GM19395 (cell line): ENCODE measurements around the gene GRIN3A.
A peak's percentile ranks its signal among the peaks of the same experiment; 100 is the strongest.
"Not testable (repeated sequence)": the region's sequence is repeated elsewhere in the genome, so short reads cannot be mapped to it uniquely, and the experiment has no call there.

Source experiments
- ATAC-seq: cut with Tn5 transposase; IDR thresholded peaks from one replicate; pipeline ENCODE4 v1.9.1; 2021; ENCODE audit warnings: mild to moderate bottlenecking, moderate library complexity; ENCODE audit not compliant: unreplicated experiment

The GRIN3A gene

DNA sequence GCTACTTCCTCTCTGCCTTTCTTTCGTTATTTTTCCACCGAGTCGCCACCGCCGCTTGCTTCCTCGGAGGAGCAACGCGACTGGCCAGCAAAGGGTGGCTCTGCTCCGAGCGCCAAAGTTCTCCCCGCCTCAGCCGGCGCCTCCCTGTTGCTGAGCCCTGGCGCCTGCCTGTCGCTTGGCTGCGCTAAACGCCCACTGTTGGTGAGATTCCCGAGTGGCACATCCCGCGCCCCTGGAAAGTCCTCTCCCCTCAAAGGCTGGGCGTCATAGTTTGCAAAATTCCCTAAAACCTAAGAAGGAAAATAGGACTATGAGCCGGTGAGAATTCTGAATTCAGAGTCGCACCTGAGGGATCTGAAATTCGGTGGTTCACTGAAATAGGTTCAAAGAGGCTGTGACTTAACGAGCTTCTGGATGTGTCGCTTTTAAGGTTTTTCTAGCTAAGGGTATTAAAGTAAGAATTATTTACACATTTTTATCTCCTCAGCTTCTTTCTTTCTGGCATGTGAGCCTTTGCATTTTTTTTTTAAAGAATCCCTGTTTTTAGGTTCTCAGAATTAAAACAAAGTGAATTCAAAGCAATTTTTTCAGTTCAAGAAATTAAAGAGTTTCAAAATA, at the start of gene GRIN3A:
Gene GRIN3A (minus strand): TSS at position 82 of the 618 bp plus-strand sequence. CDS start 668 bp downstream, outside the sequence.
- no peak for ATAC-seq

DNA sequence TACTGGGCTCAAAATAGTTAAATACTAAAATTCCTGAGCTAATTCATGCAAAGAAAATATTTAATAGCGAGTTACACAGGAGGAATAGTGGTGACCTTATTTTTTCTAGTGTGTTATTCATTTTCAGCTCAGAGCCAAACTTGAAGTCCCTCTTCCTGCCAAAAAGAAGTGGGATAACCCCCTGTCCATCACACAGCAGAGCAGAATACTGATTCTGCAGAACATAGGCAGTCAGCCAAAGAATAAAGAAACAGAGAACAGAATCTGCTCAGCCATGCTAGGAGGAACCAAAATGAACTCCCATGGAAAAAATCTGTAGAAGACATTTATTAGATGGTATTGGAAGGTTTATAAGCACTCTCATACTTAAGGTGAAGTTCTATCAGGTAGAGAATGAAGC, 49.4 kb upstream of the GRIN3A start:
- no peak for ATAC-seq

DNA sequence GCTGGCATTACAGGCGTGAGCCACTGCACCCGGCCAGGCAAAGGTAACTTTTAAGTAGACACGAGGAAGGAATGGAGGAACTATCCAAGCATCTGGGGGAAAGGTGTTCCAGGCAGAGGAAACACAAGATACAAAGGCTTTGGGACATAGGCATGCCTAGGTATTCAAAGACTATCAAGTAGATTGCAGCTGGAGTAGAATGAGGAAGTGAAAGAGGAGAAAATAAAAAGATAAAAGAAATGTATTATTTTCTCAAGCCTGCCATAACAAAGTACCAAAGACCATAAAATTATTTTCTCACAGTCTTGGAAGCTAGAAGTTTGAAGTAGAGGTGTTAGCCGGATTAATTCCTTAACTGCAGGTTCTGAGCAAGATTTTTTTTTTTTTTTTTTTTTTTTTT, 39.9 kb upstream of the GRIN3A start:
- ATAC-seq: no peak

DNA sequence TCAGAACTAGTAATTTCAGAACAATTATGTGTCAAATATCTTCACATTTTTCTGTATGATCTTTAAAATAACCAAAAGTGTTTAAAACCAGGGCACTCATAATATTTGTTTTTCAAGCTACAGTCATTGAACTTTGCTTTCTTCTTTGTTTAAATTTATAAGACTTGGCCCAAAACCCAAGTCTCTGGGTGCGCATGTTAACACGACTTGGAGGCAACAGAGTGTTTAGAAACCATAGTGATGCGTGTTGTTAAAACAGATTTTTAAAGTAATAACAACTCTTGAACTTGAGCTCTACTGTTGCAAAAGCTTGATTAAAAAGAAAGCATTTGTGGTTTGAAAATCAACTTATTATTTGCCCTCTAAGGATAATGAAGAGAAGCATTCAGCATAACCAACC, 26.0 kb upstream of the GRIN3A start:
- ATAC-seq: no peak

DNA sequence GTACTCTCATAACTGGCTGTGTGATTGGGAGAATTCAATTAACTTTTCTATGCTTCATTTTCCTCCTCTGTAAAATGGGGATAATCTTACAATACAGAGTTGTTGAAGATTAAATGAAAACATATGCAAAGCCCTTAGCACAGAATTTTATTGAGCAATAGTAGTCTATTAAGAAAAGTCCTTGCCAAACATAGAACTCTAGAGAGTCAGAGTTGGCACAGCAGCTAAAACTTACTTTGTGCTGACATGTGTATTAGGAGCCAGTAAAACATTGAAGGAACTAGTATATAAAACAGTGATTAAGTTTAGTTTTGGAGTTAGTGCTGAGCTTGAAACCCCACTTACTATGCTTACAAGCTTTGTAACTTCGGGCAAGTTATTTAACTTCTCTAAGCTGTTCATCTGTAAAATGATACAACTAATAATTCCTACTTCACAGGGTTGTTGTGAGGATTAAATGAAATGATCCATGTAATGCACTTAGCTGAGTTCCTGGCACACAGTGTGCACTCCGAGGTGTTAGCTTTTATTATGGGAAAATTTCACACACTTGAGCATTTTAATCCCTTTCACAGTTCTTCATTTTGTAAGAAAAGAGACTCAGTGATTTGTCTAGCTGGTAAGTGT, 20.0 kb upstream of the GRIN3A start:
- no peak for ATAC-seq

DNA sequence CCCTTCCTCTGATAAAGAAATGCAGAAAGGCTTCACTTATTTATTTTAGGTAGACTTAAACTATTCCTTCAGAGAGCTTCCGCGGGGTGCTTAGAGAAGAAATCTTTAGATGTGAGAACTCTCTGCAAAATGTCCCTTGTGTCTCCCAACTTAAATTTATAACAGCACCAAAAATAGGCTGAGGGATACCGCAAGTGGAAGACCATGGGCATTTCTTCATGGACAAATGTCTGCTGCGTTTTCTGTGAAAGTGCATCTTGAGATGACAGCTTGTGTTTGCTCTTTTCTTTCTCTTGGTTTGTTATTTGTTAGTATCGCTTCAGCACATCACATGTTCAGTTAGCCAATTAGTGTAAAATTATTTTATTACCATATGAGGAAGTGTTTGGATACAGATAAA, 15.3 kb upstream of the GRIN3A start:
- no peak for ATAC-seq

DNA sequence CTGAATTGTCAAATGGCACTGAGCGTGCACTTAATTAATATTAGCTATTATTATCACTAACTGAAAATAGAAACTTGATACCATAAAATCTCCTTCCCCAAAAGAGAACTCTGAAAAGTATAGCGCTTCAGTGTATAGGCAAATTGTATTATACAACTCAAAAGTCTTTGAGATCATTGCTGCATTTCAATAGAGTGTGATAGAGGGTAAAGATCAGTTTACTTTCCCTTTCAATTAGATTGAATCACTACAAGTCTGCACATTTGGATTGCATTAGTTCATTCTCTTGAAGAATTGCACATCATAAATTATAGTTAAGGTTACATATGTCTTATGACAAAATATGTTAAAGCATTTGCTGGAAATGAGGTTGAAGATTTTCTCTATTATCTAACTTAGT, 13.4 kb upstream of the GRIN3A start:
- no peak for ATAC-seq

DNA sequence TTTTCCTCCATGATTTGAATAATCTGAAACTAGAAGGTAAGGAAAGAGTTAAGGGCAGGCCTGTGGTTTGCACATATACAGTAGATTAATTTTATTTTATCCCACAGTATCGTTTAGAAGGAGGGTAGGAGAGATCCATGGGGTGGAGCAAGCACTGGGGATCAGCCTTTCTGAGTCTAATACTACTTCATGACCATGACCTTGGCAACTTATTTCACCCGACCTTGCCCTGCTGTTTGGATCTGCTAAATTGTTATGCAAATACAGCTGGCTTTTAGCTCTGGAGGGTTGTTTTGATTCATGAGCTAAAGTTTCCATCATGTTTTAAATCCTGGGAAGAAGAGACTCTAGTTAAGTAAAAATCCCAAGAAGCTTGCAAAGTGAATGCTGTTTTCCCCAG, 864 bp upstream of the GRIN3A start:
- ATAC-seq: no peak

DNA sequence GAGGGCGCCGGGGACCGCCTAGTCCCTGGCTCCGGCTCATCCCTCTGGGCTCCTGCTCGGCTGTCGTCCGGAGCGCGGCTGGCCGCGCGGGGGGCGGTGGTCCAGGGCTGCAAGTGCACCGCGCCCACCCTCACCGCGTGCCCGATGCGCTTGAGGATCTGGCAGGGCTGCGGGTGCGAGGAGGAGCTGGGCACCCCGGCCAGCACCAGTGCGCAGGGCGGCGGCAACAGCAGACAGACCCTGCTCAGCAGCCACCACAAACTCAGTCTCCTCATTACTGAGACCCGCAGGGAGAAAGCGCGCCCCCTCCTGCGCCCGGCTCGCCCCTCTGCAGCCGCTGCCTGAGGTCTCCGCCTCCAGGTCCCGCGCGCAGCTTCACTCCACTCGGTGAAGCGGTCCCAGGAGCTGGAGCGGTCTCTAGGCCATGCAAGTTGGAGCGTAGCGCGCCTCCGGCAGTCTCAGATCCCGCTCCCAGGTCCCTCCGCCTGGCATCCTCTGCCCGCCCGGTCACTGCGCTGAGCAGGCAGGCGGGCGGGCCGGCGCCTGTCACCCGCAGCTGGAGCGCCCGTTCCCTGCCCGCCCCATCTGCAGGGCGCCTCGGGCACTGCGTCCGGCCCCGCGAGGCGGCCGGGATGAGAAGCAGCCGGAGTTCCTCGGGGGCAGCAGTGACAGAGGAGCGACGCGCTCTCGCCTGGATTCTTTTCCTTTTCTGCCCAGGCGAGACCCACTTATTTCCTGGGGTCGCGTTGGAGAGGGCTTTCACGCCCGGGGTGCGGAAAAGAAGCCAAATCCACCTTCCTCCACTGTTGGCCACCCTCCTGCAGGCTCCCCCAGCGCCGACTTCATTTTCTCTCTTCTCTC, 512 bp downstream of the GRIN3A start:
- ATAC-seq: no peak

DNA sequence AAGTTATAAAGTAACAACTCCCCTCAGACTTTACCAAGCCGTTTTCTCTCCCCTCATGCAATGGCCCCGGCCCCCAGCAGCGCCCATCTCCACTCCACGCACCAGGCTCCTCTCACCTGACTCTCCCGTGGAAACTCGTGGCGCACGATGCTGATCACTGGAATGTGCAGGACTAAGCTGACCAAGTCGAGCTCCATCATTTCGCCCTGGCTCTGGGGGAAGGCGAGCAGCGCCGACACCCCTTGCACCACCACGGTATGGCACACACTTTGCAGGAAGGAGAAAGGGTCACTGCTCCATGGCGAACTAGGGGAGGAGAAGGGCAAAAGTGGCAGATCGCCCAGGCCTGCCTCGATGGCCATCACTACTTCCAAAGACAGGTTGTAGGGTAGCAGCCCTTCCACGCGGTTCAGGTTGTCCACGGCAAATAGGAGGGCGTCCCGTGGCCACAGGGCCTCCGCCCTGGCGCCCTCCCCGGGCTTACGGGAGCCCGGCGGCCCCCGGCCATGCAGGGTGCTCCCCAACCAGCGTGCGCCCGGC, 1.2 kb downstream of the GRIN3A start:
- ATAC-seq: no peak

DNA sequence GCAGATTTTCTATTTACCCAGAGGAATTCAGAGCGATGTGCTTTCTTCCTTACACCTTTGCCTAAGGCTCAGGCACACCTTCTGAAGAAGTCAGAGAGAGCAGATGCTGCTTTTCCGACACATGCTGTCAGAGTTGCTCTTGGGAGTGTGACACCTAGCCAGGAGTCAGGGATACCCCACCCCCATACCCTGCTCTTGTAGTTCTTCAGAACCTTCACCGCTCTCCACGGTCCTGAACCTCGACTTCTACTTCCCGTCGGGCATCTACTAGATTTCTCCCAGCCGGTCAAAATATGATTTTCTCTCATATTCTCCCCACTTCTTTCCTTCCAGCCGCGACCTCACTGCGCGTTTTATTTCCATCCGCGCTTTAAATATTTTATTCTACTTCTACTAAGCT, 1.7 kb downstream of the GRIN3A start:
- no peak for ATAC-seq

DNA sequence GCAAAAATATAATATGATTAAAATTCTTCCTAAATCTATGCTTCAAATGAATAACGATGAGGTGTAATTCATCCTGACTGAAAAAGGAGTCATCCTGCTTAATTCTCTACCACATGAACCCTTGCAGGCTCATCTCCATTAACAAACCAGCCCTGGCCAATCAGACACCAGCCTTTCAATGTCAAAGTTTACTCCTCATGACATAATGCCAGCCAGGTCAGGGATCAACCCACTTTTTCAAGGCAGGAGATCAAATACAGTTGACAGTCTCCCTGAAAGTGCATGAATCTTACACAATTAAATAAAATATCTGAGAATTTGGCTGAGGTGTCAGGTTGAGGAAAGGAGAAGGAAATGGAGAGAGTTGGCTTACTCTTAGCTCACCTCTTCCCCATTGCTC, 7.0 kb downstream of the GRIN3A start:
- ATAC-seq: no peak

DNA sequence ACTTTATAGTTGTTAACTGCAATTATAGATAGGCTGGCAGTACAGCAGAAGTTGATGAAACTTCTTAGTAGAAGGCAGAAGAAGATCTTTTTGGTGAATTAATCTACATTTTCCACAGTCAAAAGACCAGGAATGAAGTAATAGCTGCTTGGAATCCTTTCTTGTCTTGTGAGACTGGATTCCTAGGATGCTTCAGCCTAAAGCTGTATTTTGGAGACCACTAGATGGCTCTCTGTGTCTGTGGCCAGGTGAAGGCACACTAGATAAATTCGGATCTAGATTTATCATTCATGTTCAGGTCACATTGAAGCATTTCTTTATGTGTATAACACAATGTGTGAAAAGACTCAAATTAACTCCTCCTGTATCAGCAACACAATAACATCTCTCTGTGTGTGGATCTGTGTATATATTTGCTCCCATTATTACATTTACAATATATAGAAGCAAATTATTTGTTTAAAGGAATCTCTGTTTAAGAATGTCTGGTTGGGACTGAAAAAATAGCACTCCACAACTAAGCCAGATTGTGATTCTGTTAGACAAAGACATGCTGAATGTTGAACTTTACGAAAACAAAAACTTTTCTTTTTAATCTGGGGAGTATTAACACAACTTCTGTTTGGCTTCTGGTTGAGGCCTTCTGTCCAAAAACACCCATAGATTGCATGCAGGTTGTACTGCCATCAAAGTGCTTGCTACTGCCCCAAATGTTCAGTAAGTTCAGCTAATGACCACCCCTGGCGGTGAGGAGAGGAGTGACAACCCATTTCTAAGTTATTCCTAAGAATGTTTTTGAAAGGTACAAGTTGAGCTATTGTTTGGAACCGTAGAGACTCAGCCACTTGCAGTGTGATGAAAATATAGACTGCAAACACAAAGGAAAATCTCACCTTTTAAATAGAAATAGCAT, 10.6 kb downstream of the GRIN3A start:
- peak; percentile 96 for ATAC-seq

DNA sequence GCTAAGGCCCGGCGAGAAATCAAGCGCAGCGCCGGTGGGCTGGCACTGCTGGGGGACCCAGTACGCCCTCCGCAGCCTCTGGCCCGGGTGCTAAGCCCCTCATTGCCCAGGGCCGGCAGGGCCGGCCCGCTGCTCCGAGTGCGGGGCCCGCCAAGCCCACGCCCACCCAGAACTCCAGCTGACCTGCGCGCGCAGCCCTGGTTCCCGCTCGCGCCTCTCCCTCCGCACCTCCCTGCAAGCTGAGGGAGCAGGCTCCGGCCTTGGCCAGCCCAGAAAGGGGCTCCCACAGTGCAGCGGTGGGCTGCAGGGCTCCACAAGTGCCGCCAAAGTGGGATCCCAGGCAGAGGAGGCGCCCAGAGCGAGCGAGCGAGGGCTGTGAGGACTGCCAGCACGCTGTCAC, 14.2 kb downstream of the GRIN3A start:
- ATAC-seq: not testable (repeated sequence)

DNA sequence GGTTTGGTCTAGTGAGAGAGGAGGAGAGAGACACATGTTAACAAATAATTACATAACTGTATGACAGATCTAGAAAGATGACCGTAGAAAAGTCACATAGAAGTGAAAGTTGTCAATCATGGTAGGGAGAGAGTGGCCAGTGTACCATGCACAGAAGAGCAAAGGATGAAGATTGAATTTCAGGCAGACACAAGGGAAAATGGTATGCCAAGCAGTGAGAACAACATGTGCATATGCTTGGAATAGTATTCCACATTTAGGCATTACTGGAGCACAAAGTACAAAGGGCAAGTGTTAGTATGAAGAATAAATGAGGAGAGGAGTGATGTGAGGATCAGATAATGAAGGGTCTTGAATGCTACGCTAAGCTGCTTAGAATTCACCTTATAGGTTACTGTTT, 20.3 kb downstream of the GRIN3A start:
- no peak for ATAC-seq

DNA sequence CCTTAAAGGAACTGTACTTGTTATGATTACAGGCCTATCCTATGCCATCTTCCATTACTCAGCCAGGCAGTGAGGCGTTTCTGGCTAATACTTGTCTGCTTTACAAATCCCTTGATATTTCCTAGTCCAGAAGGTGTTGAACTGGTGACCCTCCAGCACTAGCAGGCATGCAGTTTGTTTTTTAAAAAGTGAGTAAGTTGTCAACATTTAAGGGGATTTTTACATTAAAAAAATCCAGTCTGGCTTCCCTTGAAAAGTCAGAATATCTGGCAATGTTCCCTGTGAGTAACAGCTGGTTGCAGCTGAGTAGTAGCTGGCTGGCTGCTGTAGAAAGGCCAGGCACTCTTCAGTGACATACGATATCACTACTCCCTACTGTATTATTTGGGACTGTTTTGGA, 21.8 kb downstream of the GRIN3A start:
- no peak for ATAC-seq

DNA sequence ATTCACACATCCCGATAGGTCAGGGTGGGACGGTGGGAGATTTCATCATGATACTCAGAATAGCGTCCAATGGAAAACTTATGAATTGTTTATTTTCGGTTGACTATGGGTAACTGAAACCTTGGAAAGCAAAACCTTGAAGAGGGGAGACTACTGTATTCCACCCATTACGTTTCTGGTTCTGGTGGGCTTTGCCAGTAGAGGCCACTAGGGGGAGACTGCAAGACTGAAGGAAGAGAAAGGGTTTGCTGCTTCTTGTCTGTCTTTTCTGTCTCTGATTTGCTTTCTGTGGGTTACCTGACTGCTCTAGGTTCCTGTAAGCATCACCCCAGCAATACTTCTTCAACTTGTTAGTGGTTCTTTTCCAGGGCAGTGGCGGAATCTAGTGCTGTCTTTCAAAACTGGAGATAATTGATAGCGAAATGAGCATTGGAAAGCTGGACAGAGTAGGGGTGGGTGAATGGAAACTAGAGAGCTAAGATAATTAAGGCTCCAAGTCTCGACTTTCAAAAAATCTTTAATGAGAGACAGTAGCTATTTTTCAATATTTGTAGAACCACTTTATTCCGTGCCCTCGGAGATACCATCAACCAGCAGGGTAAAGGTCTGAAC, 27.0 kb downstream of the GRIN3A start:
- peak; percentile 67 for ATAC-seq

DNA sequence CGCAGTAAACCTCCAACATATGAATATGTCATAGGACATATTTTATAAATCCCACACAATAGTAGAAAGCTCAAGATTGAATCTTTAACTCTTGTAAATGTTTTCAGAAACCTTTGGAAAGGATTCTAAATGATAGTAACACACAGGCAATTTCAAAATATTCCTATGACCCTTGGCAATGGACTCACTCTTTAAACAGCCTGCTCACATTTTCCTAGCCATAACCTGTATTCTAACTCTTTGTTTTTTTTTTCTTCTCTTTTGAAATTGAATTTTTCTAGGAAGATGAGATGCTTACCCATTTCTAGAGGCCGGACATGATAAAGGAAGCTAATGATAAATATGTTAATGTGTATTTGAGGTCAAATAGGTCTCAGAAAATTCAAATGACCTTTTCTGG, 29.6 kb downstream of the GRIN3A start:
- no peak for ATAC-seq

DNA sequence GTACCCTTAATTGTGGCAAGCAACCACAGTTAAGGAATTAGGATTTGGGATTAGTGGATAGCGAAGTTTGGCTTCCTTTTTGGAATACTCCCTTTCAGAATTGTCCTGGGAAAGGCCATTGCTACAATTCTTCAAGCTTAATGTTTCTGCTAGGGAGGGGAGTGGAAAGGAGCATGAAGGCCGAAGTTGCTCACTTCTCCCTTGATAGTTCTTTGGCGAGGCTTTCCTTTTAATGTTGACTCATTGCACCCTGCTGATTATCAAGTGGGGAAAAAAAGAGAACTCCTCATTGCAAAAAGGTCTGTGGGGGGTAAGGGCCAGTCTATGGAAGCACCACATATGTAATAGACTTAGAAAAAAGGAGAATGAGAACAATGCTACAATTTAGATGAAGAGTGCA, 30.7 kb downstream of the GRIN3A start:
- ATAC-seq: no peak

DNA sequence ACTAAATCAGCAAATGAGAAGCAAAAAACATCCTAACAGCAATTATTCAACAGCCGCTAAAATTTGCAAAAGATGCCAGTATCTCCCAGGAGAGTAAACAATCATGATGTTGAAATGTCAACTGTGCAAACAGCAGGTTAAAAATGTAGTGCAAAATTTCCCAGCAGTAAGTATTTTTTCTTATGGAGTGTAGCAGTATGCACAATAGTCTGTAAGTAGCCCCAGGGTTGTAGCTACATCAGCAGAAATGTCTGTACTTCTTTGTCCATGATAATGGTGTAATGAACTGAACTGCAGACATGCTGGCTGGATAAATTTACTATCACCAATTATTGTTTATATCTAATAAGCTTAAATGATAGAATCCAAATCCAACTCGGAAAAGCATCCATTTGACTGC, 31.4 kb downstream of the GRIN3A start:
- ATAC-seq: no peak
